SH-SY5Y (cell line): Measurements from ENCODE around the gene RPF1.

ENCODE experiments used
- GATA2 ChIP-seq: IDR thresholded peaks from 2 replicates; pipeline ENCODE4 v1.6.1; 2011; ENCODE audit warnings: mild to moderate bottlenecking, low read depth, low read length
- GATA3 ChIP-seq: IDR thresholded peaks from 2 replicates; pipeline ENCODE4 v1.6.1; 2011; ENCODE audit warnings: low read depth, mild to moderate bottlenecking, low read length, moderate library complexity

- TF ChIP-seq GATA3 (no peak), GATA2 (no peak)
These were observed 26.5 kb downstream of the RPF1 start for GRCh38 chr1:84505493-84506001.
